Ectodermal cell (in vitro differentiated cells): Measurements from ENCODE around the gene PSG3.
"Not testable (repeated sequence)": the region's sequence is repeated elsewhere in the genome, so short reads cannot be mapped to it uniquely, and the experiment has no call there.

Experiments used
- H3K27ac ChIP-seq: 2 replicates; pipeline ENCODE4 v1.7.0; 2013; ENCODE audit warnings: mild to moderate bottlenecking, low read depth, low read length; ENCODE audit not compliant: insufficient read depth, poor library complexity, severe bottlenecking
- H3K27me3 ChIP-seq: 2 replicates; pipeline ENCODE4 v1.7.0; 2013; ENCODE audit warnings: mild to moderate bottlenecking, low read length; ENCODE audit not compliant: insufficient read depth, control insufficient read depth, poor library complexity, severe bottlenecking
- H3K36me3 ChIP-seq: one replicate; pipeline ENCODE4 v1.7.0; 2013; ENCODE audit warnings: low read length; ENCODE audit not compliant: control insufficient read depth, insufficient read depth
- H3K4me1 ChIP-seq: one replicate; pipeline ENCODE4 v1.7.0; 2013; ENCODE audit warnings: low read length; ENCODE audit not compliant: control insufficient read depth, insufficient read depth
- H3K4me3 ChIP-seq: 2 replicates; pipeline ENCODE4 v1.7.0; 2013; ENCODE audit warnings: low read depth, low read length, control low read depth; ENCODE audit not compliant: insufficient read depth
- H3K9me3 ChIP-seq: 2 replicates; pipeline ENCODE4 v1.7.0; 2013; ENCODE audit warnings: mild to moderate bottlenecking, low read length, moderate library complexity; ENCODE audit not compliant: control insufficient read depth
- WGBS, 2 experiments: methylation state at CpG; one replicate each; pipeline ENCODE4 v1.1.7; 2013; ENCODE audit warnings: missing lambda C conversion rate in 2 of 2; 5-methylcytosine and 5-hydroxymethylcytosine counted together

Gene PSG3

GRCh38 chr19:42695811-42696503, 44.3 kb downstream of the PSG3 start:
- Histone ChIP-seq H3K9me3 (no peaks in the 10 kb centered on the region), H3K4me1 (no peaks in the 10 kb centered on the region), H3K27me3 (no peaks in the 10 kb centered on the region), H3K27ac (no peak overlapping the region), H3K4me3 (no peak overlapping the region), H3K36me3 (no peaks in the 10 kb centered on the region)
- 77 to 78% methylated on average over 12 of the region's 12 CpGs for WGBS, 2 experiments

- WGBS, 2 experiments: 29 to 35% methylated on average over 5 of the region's 5 CpGs
- no peaks in the 10 kb centered on the region for H3K27me3 ChIP-seq
- H3K9me3 ChIP-seq: no peaks in the 10 kb centered on the region
Measured at GRCh38 chr19:42693760-42694350, 46.4 kb downstream of the PSG3 start.

GRCh38 chr19:42683917-42684513, 56.3 kb downstream of the PSG3 start:
- Histone ChIP-seq H3K4me3 (no peak overlapping the region), H3K27me3 (no peaks in the 10 kb centered on the region), H3K4me1 (no peaks in the 10 kb centered on the region), H3K9me3 (no peaks in the 10 kb centered on the region), H3K27ac (no peak overlapping the region), H3K36me3 (no peaks in the 10 kb centered on the region)
- 70 to 75% methylated on average over 2 of the region's 2 CpGs for WGBS, 2 experiments

More at GRCh38 chr19:42693760-42694350, 46.4 kb downstream of the PSG3 start:
- Histone ChIP-seq H3K4me1 (no peaks in the 10 kb centered on the region), H3K27ac (no peak overlapping the region), H3K4me3 (no peak overlapping the region), H3K36me3 (no peaks in the 10 kb centered on the region)

GRCh38 chr19:42676326-42676725, 64.0 kb downstream of the PSG3 start:
- H3K27me3 ChIP-seq, H3K36me3 ChIP-seq, H3K27ac ChIP-seq, H3K9me3 ChIP-seq, H3K4me1 ChIP-seq, H3K4me3 ChIP-seq: not testable (repeated sequence)
- 94 to 96% methylated on average over 24 to 27 of the region's 27 CpGs for WGBS, 2 experiments

GRCh38 chr19:42674549-42674948, 65.7 kb downstream of the PSG3 start:
- not testable (repeated sequence) for H3K27me3 ChIP-seq, H3K9me3 ChIP-seq, H3K4me1 ChIP-seq, H3K36me3 ChIP-seq, H3K4me3 ChIP-seq, H3K27ac ChIP-seq
- WGBS, 2 experiments: 80 to 86% methylated on average over 1 of the region's 1 CpG
